ENCODE data around the gene EHMT1.

Gene EHMT1

GRCh38 chr9:137785704-137786161, 166.9 kb downstream of the EHMT1 start:
- no peaks in the 10 kb centered on the region for H3K27me3 ChIP-seq (ENCODE audit: insufficient read depth, low read depth, severe bottlenecking)
- no peak for DNase-seq
- no peak overlapping the region for H3K4me3 ChIP-seq (ENCODE audit: low read depth, low read length)
- TF ChIP-seq CTCF (IDR thresholded peaks at IDR 0.05; ENCODE audit: low read depth, low read length): no peak
- H3K9me3 ChIP-seq (ENCODE audit: severe bottlenecking): no peaks in the 10 kb centered on the region
- H3K27ac ChIP-seq: no peak overlapping the region
- peaks cover 45% of the 10 kb centered on the region for H3K36me3 ChIP-seq

DNA sequence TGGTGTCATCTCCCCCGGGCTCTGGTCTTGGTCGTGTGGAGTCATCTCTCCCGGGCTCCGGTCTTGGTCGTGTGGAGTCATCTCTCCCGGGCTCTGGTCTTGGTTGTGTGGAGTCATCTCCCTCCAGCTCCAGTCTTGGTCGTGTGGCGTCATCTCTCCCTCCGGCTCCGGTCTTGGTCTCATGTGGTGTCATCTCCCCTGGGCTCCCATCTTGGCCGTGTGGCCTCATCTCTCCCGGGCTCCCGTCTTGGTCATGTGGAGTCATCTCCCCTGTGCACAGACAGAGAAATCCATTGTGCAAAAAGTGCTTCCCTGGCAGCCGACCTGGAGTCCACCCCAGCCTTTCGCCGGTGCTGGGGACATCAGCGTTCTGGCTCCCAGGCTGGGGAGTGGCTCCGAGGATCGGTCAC, 167.7 kb downstream of the EHMT1 start:
- H3K9me3 ChIP-seq (ENCODE audit: severe bottlenecking): no peaks in the 10 kb centered on the region
- H3K36me3 ChIP-seq: peaks cover 50% of the 10 kb centered on the region
- no peak for TF ChIP-seq CTCF (IDR thresholded peaks at IDR 0.05; ENCODE audit: low read depth, low read length)
- H3K27ac ChIP-seq: no peak overlapping the region
- no peak for DNase-seq
- H3K4me3 ChIP-seq (ENCODE audit: low read depth, low read length): no peak overlapping the region
- no peaks in the 10 kb centered on the region for H3K27me3 ChIP-seq (ENCODE audit: insufficient read depth, low read depth, severe bottlenecking)

DNA sequence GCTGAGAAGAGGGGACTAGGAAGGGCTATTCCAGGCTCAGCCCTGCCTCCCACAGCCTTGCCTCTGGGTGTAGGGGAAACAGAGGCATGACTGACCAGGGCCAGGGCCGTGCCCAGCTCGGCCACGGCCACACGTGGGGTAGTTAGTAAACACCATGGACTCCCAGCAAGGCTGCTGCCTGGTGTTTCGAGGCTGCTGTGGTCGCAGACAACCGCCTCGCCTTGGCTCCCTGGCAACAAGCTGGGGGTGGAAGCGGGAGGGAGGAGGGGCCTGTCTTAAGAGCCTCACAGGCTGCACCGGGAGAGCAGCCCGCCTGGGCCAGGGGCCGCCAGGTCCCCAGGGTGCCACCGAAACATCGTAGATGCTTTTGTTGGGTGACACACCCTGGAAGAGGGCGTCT, 168.6 kb downstream of the EHMT1 start:
- peaks cover 49% of the 10 kb centered on the region for H3K36me3 ChIP-seq
- TF ChIP-seq CTCF (IDR thresholded peaks at IDR 0.05; ENCODE audit: low read depth, low read length): no peak
- no peak overlapping the region for H3K4me3 ChIP-seq (ENCODE audit: low read depth, low read length)
- H3K27me3 ChIP-seq (ENCODE audit: insufficient read depth, low read depth, severe bottlenecking): no peaks in the 10 kb centered on the region
- DNase-seq: no peak
- no peak overlapping the region for H3K27ac ChIP-seq
- no peaks in the 10 kb centered on the region for H3K9me3 ChIP-seq (ENCODE audit: severe bottlenecking)

DNA sequence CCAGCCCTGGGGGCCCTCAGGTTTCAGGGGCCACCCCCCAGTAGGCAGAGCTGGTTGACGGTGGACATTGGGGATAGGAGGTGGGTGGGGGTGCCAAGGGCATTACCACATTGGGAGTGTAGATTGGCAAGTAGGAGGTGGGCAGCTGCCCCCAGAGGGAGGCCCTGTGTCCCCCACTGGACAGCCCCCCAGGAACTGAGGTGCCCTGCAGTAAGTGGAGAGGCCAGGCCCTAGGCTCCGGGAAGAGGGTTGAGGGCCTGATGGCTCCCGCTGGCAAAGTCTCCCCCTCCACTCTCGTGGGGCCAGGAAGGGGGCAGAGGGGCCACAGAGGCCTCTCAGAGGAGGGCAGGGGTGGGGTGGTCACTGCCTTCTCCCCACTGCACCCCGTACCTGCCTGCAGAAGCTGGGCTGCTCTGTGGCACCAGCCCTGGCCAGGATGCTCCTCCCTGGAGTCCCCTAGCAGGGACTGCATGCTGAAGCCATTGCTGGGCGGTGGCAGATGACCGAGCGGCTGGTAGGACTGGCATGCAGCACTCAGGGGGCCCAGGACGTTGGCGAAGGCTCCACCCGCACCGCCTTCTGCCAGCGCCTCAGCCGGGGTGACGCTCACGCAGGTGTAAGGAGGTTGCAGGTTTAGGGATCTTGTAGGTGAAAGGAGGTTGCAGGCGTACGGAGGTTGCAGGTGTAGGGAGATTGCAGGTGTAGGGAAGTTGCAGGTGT, 169.1 kb downstream of the EHMT1 start:
- H3K36me3 ChIP-seq: peaks cover 49% of the 10 kb centered on the region
- no peak overlapping the region for H3K27ac ChIP-seq
- TF ChIP-seq CTCF (IDR thresholded peaks at IDR 0.05; ENCODE audit: low read depth, low read length): no peak
- no peaks in the 10 kb centered on the region for H3K9me3 ChIP-seq (ENCODE audit: severe bottlenecking)
- H3K27me3 ChIP-seq (ENCODE audit: insufficient read depth, low read depth, severe bottlenecking): no peaks in the 10 kb centered on the region
- no peak for DNase-seq
- no peak overlapping the region for H3K4me3 ChIP-seq (ENCODE audit: low read depth, low read length)

GRCh38 chr9:137788561-137789294, 169.9 kb downstream of the EHMT1 start:
- H3K27ac ChIP-seq: no peak overlapping the region
- no peak for TF ChIP-seq CTCF (IDR thresholded peaks at IDR 0.05; ENCODE audit: low read depth, low read length)
- H3K9me3 ChIP-seq (ENCODE audit: severe bottlenecking): no peaks in the 10 kb centered on the region
- no peak overlapping the region for H3K4me3 ChIP-seq (ENCODE audit: low read depth, low read length)
- H3K36me3 ChIP-seq: peaks cover 51% of the 10 kb centered on the region
- H3K27me3 ChIP-seq (ENCODE audit: insufficient read depth, low read depth, severe bottlenecking): no peaks in the 10 kb centered on the region
- no peak for DNase-seq
